Mucosa of descending colon (tissue), 3 donors: ENCODE measurements around the gene RPLP2. TPM values are rescaled to one million over a fixed set of nuclear protein-coding genes. Genes with fewer than 3 reads are reported as not detected.
A peak's percentile ranks its signal among the peaks of the same experiment; 100 is the strongest.

Experiments used
- ATAC-seq: fragments of 200-7000 bp; cut with Tn5 transposase; one replicate; pipeline ENCODE4 v1.9.1; 2020; ENCODE audit warnings: mild to moderate bottlenecking, moderate library complexity
- DNase-seq, 3 donors: peaks; one replicate each; pipeline ENCODE4 v3.0.0-alpha.2; 2020
- H3K36me3 ChIP-seq: fragments of 200-600 bp; one replicate; pipeline ENCODE4 v1.8.0; 2021; ENCODE audit warnings: low read depth, mild to moderate bottlenecking
- H3K4me1 ChIP-seq: fragments of 200-600 bp; one replicate; pipeline ENCODE4 v1.8.0; 2021; ENCODE audit warnings: low read depth, mild to moderate bottlenecking
- H3K4me3 ChIP-seq: fragments of 200-600 bp; one replicate; pipeline ENCODE4 v1.8.0; 2021; ENCODE audit warnings: mild to moderate bottlenecking
- H3K9me3 ChIP-seq: fragments of 200-600 bp; one replicate; pipeline ENCODE4 v1.8.0; 2021; ENCODE audit warnings: mild to moderate bottlenecking
- intact Hi-C, 2 donors: fragments of 100-400 bp; cut with DNase I in 1 of 2; cut with micrococcal nuclease in 1 of 2; formaldehyde crosslinking; loops; one replicate each; pipeline versions ENCODE4 v1.11.0 to v1.11.1; 2022; cut with DNase I, micrococcal nuclease
- total RNA-seq, 3 donors: library from RNA; stranded (reverse); fragmentation: NEBNext Ultra II Directional in 2 of 3; extraction: Animal tissue kit (Norgen Biotek cat#: 25700) in 2 of 3; gene quantifications; one replicate each; pipeline versions ENCODE4 v1.2.1 to v1.2.4, GENCODE V29; 2021 to 2023
- TF ChIP-seq, protein P1 (sequence below): fragments of 200-600 bp; IDR thresholded peaks from one replicate; pipeline ENCODE4 v1.8.0; 2022; ENCODE audit warnings: antibody characterized with exemption, mild to moderate bottlenecking
- donor health status: DM: no; HTN: no; CAD: no; lungs with moderate emphysema.
- donor health status: DM: no; HTN: no; CAD: no.
- donor health status: DM: no; HTN: yes; CAD: no.

RPLP2 gene
- total RNA-seq, 3 donors from 2014 or later = 1,532 to 1,798 (median 1,652) TPM

DNA sequence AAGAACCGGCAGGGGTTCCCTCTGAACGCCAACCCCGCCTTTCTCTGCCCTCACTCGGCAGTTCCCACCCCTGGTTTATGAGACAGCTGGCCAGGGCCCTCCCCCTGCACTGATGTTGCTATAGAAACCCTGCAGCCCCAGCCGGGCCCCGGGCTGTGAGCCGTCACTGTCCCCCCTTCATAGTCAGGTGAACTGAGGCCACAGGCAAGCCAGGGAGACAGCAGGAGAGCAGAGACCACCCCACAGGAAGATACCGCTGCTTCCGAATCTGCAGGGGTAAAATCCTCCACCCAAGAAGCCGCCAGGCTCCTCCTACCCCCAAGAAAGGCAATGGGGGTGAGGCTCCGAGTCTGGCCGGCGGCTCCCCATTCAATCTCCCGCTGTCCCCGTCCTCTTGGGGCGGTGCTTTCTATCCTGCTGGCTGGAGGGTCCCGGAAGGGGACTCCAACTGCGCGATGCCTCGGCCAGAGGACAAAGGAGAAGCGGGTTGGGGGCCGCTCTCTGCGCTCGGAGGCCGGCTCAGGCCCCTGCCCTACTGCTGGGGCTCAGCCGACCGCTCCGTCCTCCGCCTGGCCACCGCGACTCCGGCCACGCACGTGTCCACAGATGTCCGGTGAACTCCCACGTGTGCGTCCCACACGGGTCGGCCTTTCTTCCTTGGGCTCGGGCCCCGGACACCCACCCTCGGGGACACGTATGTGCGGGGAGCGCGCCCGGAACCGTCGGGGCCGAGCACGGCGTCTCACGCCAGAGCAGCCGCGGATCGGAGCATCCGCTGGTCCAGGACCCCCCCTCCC, 12.3 kb upstream of the RPLP2 start:
- ATAC-seq (peak; percentile 54), DNase-seq (peak; percentile 76 to 89 (median 82))
- Histone ChIP-seq H3K4me3 (peak overlapping the region; percentile 51), H3K4me1 (peaks cover 27% of the 10 kb centered on the region), H3K36me3 (no peaks in the 10 kb centered on the region), H3K9me3 (no peaks in the 10 kb centered on the region)
- TF ChIP-seq, protein P1, sequence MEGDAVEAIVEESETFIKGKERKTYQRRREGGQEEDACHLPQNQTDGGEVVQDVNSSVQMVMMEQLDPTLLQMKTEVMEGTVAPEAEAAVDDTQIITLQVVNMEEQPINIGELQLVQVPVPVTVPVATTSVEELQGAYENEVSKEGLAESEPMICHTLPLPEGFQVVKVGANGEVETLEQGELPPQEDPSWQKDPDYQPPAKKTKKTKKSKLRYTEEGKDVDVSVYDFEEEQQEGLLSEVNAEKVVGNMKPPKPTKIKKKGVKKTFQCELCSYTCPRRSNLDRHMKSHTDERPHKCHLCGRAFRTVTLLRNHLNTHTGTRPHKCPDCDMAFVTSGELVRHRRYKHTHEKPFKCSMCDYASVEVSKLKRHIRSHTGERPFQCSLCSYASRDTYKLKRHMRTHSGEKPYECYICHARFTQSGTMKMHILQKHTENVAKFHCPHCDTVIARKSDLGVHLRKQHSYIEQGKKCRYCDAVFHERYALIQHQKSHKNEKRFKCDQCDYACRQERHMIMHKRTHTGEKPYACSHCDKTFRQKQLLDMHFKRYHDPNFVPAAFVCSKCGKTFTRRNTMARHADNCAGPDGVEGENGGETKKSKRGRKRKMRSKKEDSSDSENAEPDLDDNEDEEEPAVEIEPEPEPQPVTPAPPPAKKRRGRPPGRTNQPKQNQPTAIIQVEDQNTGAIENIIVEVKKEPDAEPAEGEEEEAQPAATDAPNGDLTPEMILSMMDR = no peak
- intact Hi-C loops = no loop called here

DNA sequence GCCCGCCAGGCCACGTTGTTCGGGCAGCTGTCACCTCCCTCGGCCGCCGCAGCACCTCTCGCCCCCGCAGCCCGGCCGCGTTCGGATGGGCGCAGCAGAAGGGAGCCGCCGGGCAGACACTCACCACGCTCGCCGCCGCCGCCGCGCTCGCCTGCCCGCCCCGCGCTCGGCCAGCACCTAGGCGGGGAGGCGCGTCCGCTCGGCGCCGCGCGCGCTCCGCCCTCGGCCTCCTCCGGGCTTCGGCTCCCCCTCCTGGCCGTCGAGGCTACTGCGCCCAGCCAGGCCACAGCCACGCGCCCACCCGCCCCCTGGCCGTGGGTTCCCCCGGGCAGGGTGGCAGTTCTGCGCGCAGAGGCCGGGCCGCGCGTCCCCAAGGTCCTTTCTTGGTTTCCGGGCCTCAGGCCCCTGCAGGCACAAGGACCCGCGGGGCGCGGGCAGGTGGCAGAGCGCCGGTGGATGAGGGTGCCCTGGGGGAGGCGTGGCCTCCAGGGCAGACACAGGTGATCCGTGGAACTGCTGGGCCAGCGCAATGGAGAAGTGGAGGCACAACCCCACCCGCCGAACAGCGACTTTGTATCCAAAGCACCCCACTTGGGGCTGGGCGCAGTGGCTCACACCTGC, 11.6 kb upstream of the RPLP2 start, which contains the start of gene SLC25A22:
TSS of gene SLC25A22 (minus strand) at position 189 of the 621 bp plus-strand sequence. CDS start 3,275 bp downstream, outside the sequence.
- Histone ChIP-seq H3K36me3 (no peaks in the 10 kb centered on the region), H3K9me3 (no peaks in the 10 kb centered on the region), H3K4me1 (peaks cover 27% of the 10 kb centered on the region), H3K4me3 (peak within 1 kb of the TSS; percentile 51)
- ATAC-seq (peak; percentile 79), DNase-seq (peak; percentile 85 to 90 (median 87))
- TF ChIP-seq, protein P1 = peak; percentile 99
- intact Hi-C loops = no loop called here

DNA sequence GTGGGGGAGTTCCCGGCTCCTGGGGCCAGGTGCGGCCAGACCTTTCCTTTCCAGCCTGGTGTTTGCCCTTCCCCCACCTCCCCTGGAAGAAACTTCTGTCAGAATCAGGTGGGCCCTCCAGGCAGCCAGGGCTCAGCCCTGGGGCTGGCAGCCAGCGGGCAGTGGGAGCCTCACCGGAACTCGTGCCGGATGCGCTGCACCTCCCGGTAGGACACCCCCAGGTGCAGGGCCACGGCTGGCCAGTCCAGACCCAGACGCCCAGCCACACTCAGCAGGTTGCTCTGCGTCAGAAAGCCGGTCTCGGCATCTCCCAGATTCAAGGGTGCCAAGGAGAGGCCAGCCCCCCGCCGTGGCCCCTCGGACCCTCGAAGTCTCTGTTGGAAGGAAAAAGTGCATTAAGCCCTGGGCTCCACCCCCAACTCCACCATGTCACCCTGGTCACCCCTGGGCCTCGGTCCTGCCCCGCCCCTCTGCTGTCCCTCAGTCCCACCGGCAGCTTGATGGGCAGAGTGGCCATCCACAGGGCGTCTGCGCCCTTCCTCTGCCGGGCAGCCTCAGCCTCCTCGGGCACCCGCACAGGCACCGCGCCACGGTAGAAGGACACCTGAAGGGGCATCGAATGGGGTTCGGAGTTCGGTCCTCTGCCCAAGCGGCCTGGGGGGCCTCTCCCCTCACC, 10.0 kb upstream of the RPLP2 start:
- H3K4me3 ChIP-seq = no peak overlapping the region
- DNase-seq = no peak
- H3K36me3 ChIP-seq = no peaks in the 10 kb centered on the region
- peaks cover 38% of the 10 kb centered on the region for H3K4me1 ChIP-seq
- TF ChIP-seq, protein P1 = no peak
- ATAC-seq = no peak
- no peaks in the 10 kb centered on the region for H3K9me3 ChIP-seq
- intact Hi-C loops = no loop called here

DNA sequence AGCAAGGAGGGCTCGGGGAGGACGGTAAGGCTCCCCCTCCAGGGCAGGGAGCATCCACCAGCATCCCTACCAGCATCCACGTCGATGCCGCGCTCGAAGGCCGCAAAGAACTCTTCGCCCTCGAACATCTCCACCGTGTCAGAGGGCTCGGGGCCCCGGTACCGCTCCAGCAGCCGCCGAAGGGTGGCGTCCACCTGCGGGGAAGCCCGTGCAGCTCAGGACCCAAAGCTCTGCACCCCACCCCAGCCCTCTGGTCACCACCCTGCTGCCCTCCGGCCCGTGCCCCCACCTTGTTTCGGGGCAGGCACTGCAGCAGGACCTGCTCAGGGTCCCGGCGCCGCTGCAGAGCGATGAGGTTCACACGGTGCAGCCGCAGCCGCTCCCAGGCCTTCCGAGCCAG, 9.3 kb upstream of the RPLP2 start:
- peaks cover 37% of the 10 kb centered on the region for H3K4me1 ChIP-seq
- TF ChIP-seq, protein P1 = no peak
- intact Hi-C loops = no loop called here
- DNase-seq = no peak
- no peaks in the 10 kb centered on the region for H3K9me3 ChIP-seq
- H3K36me3 ChIP-seq = no peaks in the 10 kb centered on the region
- no peak for ATAC-seq
- H3K4me3 ChIP-seq = no peak overlapping the region

DNA sequence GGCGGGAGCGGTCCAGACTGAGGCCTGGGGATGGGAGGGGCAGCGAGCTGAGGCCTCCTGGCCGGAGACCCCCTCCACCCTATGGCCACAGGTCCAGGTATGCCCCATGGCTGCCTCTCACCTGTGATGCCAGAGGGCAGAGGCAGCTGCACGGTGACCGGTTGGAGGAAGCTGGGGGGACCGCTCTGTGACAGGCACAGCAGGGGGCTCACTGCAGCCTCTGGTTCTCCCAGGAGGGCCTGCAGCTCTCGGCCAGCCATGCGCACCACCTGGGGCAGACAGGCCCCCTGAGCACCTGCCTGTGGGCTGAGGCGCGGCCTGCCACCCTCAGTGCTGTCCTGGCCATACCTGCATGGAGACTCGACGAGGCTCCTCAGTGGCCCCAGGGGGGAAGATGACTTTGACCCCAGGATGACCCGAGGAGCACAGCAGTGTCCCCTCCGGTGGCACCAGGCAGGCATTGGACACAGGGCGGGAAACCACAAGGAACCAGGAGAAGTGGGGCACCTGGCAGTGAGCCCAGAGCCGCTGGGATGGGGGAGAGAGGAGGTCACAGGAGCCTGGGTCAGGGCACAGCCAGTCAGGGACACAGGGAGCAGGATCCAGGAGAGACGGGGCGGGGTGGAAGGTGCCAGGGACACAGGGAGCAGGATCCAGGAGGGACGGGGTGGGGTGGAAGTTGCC, 8.5 kb upstream of the RPLP2 start:
- DNase-seq (no peak), ATAC-seq (no peak)
- intact Hi-C loops = no loop called here
- peaks cover 31% of the 10 kb centered on the region for H3K4me1 ChIP-seq
- TF ChIP-seq, protein P1 = no peak
- no peaks in the 10 kb centered on the region for H3K36me3 ChIP-seq
- H3K4me3 ChIP-seq = no peak overlapping the region
- no peaks in the 10 kb centered on the region for H3K9me3 ChIP-seq
